GM10248 (cell line): ENCODE data around the gene SIMC1.

Experiments used
- CTCF ChIA-PET: fragments of 300-600 bp; sonication (Branson Sonifier 250); formaldehyde crosslinking; extraction: SDS; loops from one replicate; lab custom pipeline; 2021; ENCODE audit warnings: antibody characterized with exemption; lab: Yijun Ruan, JAX
- POLR2A ChIA-PET: fragments of 350-650 bp; sonication (Branson Sonifier 250); formaldehyde crosslinking; extraction: SDS; loops from one replicate; lab custom pipeline; 2020; ENCODE audit warnings: antibody characterized with exemption; lab: Yijun Ruan, JAX
- DNase-seq: peaks from one replicate; pipeline ENCODE4 v3.0.0; 2012; ENCODE audit errors: extremely low spot score
- CTCF ChIP-seq: IDR thresholded peaks from 2 replicates; pipeline ENCODE4 v1.5.1; 2012; ENCODE audit warnings: mild to moderate bottlenecking, low read depth; ENCODE audit errors: extremely low read depth, missing control alignments, control extremely low read depth

SIMC1 gene

DNA sequence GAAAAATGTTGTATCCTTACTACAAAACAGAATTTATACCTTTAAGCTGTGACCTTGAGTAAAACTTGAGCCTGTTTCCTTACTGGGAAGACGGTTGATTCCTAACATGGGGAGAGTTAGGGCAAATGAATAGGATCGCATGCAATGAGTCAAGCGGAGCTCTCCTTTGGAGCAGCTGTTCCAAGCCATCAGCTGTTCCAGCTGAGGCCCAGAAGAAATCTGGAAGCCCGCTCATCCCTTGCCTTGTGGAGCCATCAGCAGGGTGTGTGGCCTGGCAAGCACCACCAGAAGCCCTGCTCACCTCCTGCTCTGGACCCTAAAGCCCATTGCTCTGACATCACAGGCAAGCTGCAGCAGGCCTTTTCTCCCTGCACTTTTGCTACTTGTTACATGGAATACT, 115.3 kb downstream of the SIMC1 start:
- TF ChIP-seq CTCF: no peak
- ChIA-PET POLR2A (interaction anchor here (3.3 kb wide), 1 partner anchor 8 kb away, joined by 34 read pairs; the partner anchor contains the start of gene KIAA1191), CTCF (interaction anchor here (1.0 to 1.5 kb wide), 5 partner anchors 8 to 307 kb away, joined by 3 to 5 read pairs (median 3); no protein-coding TSS in a partner anchor)
- no peak for DNase-seq

DNA sequence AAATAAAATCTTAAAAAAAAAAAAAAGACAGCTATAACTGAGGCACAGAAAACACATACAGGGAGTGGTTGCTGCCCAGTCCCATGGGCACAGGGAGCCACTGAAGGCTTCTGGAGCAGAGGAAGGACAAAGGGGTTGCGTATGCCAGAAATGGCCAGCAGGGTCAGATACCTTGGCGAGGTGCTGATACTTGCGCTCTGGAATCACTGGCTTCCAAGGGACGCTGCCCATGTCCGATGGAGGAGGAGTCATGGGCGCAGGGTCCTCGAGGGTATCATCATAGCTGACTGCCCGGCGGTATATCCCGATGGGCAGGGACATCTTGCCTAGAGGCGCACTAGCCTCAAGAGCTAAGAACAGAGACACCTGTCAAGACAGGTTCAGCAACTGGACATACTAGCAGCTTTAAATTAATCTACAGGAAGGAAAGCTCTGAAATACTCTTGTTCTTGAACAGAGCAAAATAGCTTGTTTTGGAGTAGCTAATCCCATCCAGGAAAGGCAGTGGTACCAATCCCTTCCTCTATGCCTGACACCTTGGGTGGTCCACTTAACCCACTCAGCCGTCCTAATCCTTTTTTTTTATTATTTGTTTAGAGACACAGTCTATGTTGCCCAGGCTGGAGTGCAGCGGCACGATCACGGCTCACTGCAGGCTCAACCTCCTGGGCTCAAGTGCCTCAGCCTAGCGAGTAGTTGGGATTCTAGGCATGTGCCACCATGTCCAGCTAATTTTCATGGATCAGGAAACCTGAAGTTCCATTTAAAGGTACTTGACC, 117.4 kb downstream of the SIMC1 start:
- no peak for TF ChIP-seq CTCF
- ChIA-PET POLR2A (no interaction called here), CTCF (interaction anchor here (1.3 to 1.5 kb wide), 3 partner anchors 12 to 35 kb away, joined by 3 to 5 read pairs (median 4); no protein-coding TSS in a partner anchor)
- no peak for DNase-seq

GRCh38 chr5:176356179-176356566, 117.9 kb downstream of the SIMC1 start:
- DNase-seq: no peak
- CTCF ChIA-PET: interaction anchor here (1.3 kb wide), 1 partner anchor 34 kb away, joined by 3 read pairs; no protein-coding TSS in a partner anchor
- TF ChIP-seq CTCF: no peak
- POLR2A ChIA-PET: no interaction called here

DNA sequence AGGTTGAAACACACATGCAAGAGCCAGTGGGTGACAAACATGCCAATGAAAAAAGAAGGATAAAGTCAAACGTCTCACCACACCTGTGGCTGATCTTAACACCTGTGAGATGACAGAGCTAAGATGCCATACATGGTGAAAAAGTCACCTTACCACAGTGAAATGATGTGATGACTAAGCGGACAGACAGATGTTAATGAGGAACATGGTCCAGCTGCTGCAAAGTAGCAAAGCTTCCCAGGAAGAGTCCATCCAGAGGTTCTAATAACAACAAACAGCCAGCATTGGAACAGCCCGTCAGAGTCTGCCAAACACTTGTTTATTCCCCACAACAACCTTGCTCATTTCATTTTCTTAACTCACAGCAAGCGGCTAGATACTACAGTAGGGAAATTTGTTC, 121.4 kb downstream of the SIMC1 start:
- ChIA-PET CTCF (interaction anchor here (1.2 kb wide), 1 partner anchor 10 kb away, joined by 3 read pairs; no protein-coding TSS in a partner anchor), POLR2A (no interaction called here)
- DNase-seq: no peak
- no peak for TF ChIP-seq CTCF

DNA sequence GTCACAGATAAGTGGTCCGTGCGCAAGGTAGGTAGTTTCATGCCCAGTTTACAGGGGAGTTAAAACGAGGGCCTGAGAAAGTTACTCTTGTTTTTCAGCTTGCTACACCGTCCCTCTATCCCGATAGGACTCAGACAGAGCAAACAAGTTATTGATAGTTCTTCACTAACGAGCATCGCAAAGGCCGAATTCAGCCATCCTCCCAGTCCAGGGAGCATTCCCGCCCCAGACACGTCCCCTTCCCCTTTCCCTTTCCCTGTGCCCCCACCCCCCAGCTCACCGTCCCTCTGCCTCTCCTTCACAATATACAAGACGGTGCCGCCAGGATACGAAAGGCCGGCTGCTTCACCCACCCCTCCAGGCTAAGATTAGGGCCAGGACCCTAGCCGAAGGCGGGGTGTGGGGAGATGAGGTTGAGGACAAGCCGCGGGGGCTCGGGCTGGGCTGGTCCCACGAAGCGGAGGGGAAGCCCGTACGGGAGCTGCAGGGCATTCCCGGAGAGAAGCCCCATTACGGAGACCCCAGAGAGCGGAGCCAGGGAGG, 122.7 kb downstream of the SIMC1 start:
- no peak for TF ChIP-seq CTCF
- no peak for DNase-seq
- ChIA-PET POLR2A (interaction anchor here (0.6 to 3.0 kb wide), 9 partner anchors 9 to 1002 kb away, joined by 3 to 34 read pairs (median 5); partner anchors contain the start of genes HIGD2A and NOP16), CTCF (interaction anchor here (1.2 to 1.8 kb wide), 2 partner anchors 9 to 26 kb away, joined by 3 to 4 read pairs; no protein-coding TSS in a partner anchor)
